ENCODE results near the gene GLT8D2. TPM values are rescaled to one million over a fixed set of nuclear protein-coding genes. Genes with fewer than 3 reads are reported as not detected.
A peak's percentile ranks its signal among the peaks of the same experiment; 100 is the strongest.

GLT8D2 gene
- total and polyA plus RNA-seq, 2 experiments from 2014 or later, result 4.2 to 8.5 TPM

DNA sequence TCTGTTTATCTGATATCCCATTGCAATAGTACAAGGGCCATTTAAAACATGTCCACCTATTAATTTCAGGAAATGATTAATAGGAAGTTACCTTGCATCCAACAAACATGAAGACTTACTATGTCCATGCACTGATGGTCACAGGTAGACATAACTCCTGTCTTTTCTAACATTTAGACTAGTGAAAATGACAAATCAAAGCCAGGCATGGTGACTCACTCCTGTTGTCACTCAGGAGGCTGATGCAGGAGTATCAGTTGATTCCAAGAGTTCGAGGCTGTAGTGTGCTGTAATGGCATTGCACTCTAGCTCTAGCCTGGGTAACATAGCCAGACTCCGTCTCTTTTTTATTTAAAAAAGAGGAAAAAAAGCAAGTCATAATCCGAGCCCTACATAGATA lies 105.0 kb downstream of the GLT8D2 start:
- H3F3A ChIP-seq (replicated peaks; ENCODE audit: low read depth), result peaks cover 58% of the 10 kb centered on the region
- H4K20me1 ChIP-seq (replicated peaks; ENCODE audit: insufficient read depth), result peaks cover 47% of the 10 kb centered on the region
- H3K4me2 ChIP-seq, result no peak overlapping the region
- no peak for DNase-seq (ENCODE audit: low spot score)
- Mint-ChIP-seq H3K27ac (no peak overlapping the region), H3K4me3 (no peak overlapping the region), H3K36me3 (ENCODE audit: low read depth) (peaks cover 97% of the 10 kb centered on the region), H3K27me3 (ENCODE audit: insufficient read depth, low read depth, poor library complexity) (peaks cover 6% of the 10 kb centered on the region), H3K9me3 (no peaks in the 10 kb centered on the region), H3K4me1 (no peaks in the 10 kb centered on the region)
- no peak for ATAC-seq
- H3K79me2 ChIP-seq (replicated peaks; ENCODE audit: insufficient read depth), result peaks cover 8% of the 10 kb centered on the region
- H3K4me1 ChIP-seq (ENCODE audit: insufficient read depth), result no peaks in the 10 kb centered on the region
- peaks cover 98% of the 10 kb centered on the region for H3K36me3 ChIP-seq (ENCODE audit: insufficient read depth)
- TF ChIP-seq, protein P1, sequence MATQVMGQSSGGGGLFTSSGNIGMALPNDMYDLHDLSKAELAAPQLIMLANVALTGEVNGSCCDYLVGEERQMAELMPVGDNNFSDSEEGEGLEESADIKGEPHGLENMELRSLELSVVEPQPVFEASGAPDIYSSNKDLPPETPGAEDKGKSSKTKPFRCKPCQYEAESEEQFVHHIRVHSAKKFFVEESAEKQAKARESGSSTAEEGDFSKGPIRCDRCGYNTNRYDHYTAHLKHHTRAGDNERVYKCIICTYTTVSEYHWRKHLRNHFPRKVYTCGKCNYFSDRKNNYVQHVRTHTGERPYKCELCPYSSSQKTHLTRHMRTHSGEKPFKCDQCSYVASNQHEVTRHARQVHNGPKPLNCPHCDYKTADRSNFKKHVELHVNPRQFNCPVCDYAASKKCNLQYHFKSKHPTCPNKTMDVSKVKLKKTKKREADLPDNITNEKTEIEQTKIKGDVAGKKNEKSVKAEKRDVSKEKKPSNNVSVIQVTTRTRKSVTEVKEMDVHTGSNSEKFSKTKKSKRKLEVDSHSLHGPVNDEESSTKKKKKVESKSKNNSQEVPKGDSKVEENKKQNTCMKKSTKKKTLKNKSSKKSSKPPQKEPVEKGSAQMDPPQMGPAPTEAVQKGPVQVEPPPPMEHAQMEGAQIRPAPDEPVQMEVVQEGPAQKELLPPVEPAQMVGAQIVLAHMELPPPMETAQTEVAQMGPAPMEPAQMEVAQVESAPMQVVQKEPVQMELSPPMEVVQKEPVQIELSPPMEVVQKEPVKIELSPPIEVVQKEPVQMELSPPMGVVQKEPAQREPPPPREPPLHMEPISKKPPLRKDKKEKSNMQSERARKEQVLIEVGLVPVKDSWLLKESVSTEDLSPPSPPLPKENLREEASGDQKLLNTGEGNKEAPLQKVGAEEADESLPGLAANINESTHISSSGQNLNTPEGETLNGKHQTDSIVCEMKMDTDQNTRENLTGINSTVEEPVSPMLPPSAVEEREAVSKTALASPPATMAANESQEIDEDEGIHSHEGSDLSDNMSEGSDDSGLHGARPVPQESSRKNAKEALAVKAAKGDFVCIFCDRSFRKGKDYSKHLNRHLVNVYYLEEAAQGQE (IDR thresholded peaks at IDR 0.05; ENCODE audit: unreplicated experiment), result no peak
- TF ChIP-seq ZNF331 (CRISPR knock-in tag; IDR thresholded peaks at IDR 0.05; ENCODE audit: low read depth), result no peak
- no peak for TF ChIP-seq POLR2AphosphoS5 (IDR thresholded peaks at IDR 0.05; ENCODE audit: low read depth)
- TF ChIP-seq, protein P2, sequence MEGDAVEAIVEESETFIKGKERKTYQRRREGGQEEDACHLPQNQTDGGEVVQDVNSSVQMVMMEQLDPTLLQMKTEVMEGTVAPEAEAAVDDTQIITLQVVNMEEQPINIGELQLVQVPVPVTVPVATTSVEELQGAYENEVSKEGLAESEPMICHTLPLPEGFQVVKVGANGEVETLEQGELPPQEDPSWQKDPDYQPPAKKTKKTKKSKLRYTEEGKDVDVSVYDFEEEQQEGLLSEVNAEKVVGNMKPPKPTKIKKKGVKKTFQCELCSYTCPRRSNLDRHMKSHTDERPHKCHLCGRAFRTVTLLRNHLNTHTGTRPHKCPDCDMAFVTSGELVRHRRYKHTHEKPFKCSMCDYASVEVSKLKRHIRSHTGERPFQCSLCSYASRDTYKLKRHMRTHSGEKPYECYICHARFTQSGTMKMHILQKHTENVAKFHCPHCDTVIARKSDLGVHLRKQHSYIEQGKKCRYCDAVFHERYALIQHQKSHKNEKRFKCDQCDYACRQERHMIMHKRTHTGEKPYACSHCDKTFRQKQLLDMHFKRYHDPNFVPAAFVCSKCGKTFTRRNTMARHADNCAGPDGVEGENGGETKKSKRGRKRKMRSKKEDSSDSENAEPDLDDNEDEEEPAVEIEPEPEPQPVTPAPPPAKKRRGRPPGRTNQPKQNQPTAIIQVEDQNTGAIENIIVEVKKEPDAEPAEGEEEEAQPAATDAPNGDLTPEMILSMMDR (conservative IDR thresholded peaks at IDR 0.05; ENCODE audit: low read depth in 2 of 2), result no peak
- no peak for TF ChIP-seq EZH2 (IDR thresholded peaks at IDR 0.05; ENCODE audit: low read depth, unreplicated experiment)
- no peak for TF ChIP-seq ZNF114 (CRISPR knock-in tag; IDR thresholded peaks at IDR 0.05)
- TF ChIP-seq NANOG (IDR thresholded peaks at IDR 0.05; ENCODE audit: borderline replicate concordance), result no peak
- TF ChIP-seq, protein P3, sequence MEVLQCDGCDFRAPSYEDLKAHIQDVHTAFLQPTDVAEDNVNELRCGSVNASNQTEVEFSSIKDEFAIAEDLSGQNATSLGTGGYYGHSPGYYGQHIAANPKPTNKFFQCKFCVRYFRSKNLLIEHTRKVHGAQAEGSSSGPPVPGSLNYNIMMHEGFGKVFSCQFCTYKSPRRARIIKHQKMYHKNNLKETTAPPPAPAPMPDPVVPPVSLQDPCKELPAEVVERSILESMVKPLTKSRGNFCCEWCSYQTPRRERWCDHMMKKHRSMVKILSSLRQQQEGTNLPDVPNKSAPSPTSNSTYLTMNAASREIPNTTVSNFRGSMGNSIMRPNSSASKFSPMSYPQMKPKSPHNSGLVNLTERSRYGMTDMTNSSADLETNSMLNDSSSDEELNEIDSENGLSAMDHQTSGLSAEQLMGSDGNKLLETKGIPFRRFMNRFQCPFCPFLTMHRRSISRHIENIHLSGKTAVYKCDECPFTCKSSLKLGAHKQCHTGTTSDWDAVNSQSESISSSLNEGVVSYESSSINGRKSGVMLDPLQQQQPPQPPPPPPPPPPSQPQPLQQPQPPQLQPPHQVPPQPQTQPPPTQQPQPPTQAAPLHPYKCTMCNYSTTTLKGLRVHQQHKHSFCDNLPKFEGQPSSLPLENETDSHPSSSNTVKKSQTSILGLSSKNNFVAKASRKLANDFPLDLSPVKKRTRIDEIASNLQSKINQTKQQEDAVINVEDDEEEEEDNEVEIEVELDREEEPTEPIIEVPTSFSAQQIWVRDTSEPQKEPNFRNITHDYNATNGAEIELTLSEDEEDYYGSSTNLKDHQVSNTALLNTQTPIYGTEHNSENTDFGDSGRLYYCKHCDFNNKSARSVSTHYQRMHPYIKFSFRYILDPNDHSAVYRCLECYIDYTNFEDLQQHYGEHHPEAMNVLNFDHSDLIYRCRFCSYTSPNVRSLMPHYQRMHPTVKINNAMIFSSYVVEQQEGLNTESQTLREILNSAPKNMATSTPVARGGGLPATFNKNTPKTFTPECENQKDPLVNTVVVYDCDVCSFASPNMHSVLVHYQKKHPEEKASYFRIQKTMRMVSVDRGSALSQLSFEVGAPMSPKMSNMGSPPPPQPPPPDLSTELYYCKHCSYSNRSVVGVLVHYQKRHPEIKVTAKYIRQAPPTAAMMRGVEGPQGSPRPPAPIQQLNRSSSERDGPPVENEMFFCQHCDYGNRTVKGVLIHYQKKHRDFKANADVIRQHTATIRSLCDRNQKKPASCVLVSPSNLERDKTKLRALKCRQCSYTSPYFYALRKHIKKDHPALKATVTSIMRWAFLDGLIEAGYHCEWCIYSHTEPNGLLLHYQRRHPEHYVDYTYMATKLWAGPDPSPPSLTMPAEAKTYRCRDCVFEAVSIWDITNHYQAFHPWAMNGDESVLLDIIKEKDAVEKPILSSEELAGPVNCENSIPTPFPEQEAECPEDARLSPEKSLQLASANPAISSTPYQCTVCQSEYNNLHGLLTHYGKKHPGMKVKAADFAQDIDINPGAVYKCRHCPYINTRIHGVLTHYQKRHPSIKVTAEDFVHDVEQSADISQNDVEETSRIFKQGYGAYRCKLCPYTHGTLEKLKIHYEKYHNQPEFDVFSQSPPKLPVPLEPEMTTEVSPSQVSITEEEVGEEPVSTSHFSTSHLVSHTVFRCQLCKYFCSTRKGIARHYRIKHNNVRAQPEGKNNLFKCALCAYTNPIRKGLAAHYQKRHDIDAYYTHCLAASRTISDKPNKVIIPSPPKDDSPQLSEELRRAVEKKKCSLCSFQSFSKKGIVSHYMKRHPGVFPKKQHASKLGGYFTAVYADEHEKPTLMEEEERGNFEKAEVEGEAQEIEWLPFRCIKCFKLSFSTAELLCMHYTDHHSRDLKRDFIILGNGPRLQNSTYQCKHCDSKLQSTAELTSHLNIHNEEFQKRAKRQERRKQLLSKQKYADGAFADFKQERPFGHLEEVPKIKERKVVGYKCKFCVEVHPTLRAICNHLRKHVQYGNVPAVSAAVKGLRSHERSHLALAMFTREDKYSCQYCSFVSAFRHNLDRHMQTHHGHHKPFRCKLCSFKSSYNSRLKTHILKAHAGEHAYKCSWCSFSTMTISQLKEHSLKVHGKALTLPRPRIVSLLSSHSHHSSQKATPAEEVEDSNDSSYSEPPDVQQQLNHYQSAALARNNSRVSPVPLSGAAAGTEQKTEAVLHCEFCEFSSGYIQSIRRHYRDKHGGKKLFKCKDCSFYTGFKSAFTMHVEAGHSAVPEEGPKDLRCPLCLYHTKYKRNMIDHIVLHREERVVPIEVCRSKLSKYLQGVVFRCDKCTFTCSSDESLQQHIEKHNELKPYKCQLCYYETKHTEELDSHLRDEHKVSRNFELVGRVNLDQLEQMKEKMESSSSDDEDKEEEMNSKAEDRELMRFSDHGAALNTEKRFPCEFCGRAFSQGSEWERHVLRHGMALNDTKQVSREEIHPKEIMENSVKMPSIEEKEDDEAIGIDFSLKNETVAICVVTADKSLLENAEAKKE (CRISPR knock-in tag; IDR thresholded peaks at IDR 0.05), result no peak
- no peak for TF ChIP-seq JUNB (IDR thresholded peaks at IDR 0.05; ENCODE audit: unreplicated experiment)
- TF ChIP-seq CREB1 (CRISPR knock-in tag; IDR thresholded peaks at IDR 0.05; ENCODE audit: low read depth), result no peak
- no peak overlapping the region for H2AFZ ChIP-seq
- no peaks in the 10 kb centered on the region for H3K9me2 ChIP-seq (ENCODE audit: insufficient read depth)
- no peaks in the 10 kb centered on the region for H3K27me3 ChIP-seq (ENCODE audit: insufficient read depth)
- H3K27ac ChIP-seq (ENCODE audit: low read depth), result 0 out of 2 replicates have a peak overlapping the region, but pooled peaks have one; percentile 61
- no peak overlapping the region for H3K4me3 ChIP-seq
